ENCODE results near the gene TMEM191B.
"Not testable (repeated sequence)": the region's sequence is repeated elsewhere in the genome, so short reads cannot be mapped to it uniquely, and the experiment has no call there.

Gene TMEM191B

DNA sequence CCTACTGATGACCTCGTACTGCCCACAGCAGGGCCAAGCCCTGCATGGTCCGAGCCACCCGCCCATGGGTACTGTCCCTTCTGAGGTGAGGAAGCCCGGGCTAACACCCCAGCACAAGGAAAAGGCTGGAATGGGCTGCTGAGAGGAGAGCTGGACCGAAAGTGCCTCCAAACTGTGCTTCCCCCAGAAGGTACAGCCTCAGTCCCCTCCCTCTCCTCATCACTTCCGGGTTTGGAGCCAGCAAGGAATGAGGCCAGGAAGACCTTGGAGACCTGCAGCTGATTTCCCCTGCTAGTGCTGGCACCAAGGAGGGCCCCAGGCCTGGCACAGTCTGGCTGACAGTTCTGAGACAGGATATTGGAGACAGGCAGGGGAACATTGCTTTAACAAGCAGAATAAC, 31.3 kb downstream of the TMEM191B start:
- not testable (repeated sequence) for DNase-seq

DNA sequence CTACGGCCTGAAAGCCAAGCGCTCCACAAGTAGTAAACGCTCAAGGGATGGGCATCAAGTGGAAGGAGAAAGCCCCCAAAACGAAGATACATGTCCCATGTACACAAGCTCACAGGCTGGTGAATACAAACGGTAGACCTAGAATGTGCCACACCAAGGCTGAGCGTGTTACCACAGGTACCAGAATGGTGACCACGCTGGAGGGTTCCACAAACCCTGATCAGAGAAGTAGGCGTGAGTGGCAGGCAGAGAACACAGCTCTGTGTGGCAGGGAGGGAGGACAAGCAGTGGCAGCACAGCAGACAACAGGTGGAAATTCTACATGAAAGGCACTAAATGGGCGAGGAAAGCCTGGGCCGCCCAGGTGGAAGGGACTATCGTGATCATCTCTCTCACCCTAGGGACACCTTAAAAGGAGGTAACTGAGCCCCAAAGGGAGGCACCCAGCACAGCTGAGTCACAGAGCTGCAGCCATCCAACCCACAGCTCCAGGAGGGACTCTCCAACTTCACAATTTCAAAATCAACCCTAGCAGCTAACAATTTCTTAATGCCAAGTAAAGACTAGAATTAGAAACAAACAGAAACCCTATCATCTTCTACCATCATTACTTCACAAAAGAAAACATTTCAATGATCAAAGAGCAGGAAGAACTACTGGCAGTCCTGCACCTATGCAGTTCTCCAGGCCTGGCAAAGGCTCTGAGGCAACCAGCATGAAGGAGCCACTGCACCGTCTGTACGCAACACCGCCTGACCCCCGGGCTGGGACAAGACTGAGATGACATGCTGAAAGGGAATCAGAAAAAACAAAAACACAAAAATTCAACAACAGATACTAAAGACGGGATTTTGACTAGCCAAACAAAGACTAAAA, 32.7 kb downstream of the TMEM191B start:
- not testable (repeated sequence) for DNase-seq

DNA sequence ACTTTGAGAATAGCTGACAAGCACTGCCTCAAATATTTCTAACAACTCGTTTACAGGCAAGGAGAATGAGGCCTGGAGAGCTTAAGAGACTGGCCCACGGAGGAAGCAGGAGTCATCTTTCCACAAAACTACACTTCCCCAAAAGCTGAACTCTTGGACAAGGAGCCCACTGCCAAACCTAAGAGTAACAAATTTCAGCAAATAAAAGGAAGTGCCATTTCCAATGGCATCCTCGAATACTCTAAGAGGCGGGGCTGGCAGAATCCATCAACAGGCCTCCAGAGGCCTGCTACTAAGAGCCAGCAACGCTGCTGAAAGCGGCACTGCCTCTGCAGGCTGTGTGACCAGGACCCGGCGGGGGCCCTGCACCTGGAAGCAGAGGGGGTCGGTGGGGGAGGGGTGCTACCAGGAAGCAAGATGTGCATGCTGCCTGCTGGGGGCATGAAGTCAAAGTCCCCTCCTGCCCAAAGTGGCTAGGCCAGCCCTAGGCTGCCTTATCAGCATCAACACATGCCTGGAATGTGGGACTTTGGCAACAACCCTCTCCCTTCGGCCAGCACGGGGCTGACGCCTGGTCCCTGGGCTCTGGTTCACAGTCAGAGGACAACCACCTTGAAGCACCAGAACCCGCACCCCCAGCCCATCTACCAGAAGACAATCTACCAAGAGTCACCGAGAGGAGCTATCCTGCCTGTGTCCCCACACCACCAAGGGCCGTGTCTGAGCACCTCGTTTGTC, 43.1 kb downstream of the TMEM191B start:
- not testable (repeated sequence) for DNase-seq

DNA sequence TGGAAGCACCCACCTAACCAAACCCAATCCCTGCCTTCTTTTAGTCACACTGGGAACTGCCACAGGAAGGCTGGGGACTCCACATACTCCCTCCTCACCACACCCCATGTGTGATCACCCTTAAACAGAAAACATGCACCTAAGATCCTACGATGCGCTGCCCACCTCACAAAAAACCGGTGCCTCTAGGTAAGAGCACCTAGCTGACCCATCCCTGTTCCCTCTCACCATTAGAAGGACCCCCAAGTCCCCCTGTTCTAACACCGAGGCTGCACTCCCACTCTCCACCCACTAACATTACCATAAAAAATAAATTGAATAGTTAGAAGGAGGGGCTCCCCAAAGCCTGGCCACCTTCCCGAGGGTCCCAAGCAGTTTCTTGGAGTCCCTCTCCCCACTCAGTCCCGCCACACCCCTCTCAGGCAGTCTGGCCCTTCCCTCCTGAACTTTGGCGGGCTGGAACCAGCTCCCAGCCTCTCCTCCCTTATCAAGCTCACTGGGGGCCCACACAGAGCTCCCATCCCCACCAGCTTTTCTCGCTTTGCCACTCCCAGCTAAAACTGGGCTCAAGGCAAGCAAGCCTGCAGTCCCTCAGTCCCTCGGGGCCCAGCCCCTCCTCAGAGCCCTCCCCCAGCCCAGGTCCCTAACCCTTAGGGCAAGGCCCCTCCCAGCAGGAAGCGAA, 46.0 kb downstream of the TMEM191B start:
- not testable (repeated sequence) for DNase-seq

DNA sequence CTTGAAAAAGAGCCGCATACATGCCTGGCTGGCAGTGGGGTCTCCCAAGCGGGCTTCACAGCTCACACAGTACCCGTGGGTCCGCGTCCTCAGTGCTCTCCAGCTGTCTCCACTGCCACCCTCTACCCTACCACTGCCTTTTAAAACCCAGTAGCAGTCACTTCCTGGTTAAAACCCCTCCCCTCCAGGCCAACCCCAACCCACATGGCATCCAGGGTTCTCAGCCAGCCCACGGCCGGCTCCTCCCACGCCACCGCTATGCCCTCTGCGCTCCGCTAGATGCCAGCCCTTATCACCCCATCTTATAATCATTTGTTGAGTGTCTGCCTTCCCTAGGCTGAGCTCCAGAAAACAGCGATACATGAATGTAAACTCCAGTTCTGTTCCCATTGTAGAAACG, 47.0 kb downstream of the TMEM191B start:
- DNase-seq, result not testable (repeated sequence)

DNA sequence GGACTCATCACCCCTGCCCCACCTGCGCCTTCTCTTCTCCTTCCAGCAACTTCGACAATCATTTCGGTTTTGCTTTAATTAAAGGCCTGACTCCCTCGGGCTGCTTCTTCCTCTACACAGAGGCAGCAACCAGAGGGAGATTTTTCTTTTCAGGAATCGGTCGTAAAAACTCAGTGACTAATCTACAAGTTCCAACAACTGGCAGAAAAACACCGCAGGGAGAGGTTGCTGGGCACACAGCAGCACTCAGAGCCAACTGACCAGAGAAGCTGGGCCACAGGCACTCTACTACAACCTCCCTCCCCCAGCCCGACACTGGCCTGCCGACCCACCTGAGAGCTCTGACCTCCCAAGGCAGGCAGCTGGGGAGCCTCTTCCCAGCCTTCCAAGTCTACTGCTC, 48.1 kb downstream of the TMEM191B start:
- DNase-seq, result not testable (repeated sequence)

DNA sequence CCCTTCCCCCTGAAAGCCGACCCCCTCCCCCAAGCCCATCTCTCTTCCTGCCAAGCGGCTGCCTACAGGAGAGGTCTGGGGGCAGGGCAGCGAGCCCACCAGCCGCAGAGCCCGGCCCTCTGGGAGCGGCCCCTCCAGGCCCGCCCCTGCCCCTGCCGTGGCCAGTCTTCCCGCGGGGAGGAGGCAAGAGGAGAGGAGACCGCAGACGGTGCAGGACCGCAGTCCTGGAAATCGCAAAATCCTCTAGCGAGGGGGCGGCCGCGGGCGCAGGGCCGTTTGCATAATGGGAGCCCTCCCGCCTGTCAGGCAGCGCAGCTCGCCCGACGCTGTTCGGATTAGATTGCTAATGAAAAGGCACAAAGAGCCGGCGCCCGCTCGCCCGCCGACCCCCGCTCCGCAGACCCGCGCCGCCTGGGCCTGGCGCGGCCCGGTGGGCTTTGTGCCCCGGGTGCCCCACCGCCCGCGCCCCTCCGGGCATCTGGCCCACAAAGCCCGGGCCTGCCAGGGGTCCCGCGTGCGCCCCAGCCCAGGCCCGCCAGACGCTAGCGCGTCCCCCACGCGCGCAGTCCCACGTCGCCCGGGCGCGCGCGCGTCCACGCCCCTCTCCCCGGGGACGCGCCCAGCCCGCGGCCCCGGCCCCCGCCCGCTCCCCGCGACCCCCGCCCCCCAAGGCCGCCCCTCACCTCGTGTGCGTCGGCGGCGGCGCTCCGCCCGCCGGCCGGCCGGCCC, 49.7 kb downstream of the TMEM191B start:
- not testable (repeated sequence) for DNase-seq

DNA sequence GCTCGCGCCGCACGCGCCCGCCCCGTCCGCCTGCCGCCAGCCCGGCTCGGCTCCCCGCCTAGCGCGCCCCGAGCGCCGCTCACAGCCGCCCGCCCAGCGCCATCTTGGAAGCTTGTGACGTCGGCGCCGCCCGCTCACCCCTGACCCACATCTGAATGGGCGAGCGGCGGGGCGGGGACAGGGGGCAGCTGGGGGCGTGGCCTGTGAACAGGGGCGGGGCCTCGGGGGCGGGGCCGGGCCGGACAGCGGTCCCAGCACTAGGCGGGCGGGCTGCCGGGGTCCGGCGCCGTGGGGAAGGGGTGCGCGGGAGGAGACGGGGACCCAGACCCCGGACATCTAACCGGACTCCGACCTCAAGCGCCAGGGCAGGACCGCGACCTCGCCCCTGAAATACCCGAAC, 50.2 kb downstream of the TMEM191B start:
- DNase-seq, result peak; percentile 7

Measured in activated CD4-positive, alpha-beta T cell treated with anti-CD3 and anti-CD28 coated beads for 1 hour (primary cell).